ENCODE measurements around the gene MXD1. TPM values are rescaled to one million over a fixed set of nuclear protein-coding genes. Genes with fewer than 3 reads are reported as not detected.

MXD1 gene
- polyA plus RNA-seq, 3 donors, result 83.1 to 247 (median 112) TPM

GRCh38 chr2:69943843-69944525, 29.1 kb downstream of the MXD1 start:
- H3K4me3 Mint-ChIP-seq, result no peak overlapping the region
- Histone ChIP-seq H3K9ac (ENCODE audit: insufficient read depth, low read length, poor library complexity, severe bottlenecking) (no peak overlapping the region), H3K27me3 (ENCODE audit: control insufficient read depth in 2 of 2, insufficient read depth in 2 of 2, low read length in 2 of 2) (no peaks in the 10 kb centered on the region), H3K4me2 (replicated peaks; ENCODE audit: extremely low read depth, low read length, poor library complexity, severe bottlenecking) (peak overlapping the region; percentile 3), H3K9me3 (replicated peaks in 1 of 2; ENCODE audit: control insufficient read depth in 1 of 2, insufficient read depth in 1 of 2, low read length in 2 of 2) (no peaks in the 10 kb centered on the region), H3K4me1 (ENCODE audit: control insufficient read depth in 1 of 2, insufficient read depth in 2 of 2, low read length in 2 of 2) (peaks cover 61 to 63% of the 10 kb centered on the region in 2 donors), H3K4me3 (replicated peaks in 1 of 3; ENCODE audit: low read depth in 2 of 3, low read length in 3 of 3) (no peak overlapping the region), H2AFZ (ENCODE audit: insufficient read depth, low read depth, low read length, poor library complexity, severe bottlenecking) (no peak overlapping the region), H3K36me3 (replicated peaks in 1 of 2; ENCODE audit: control insufficient read depth in 1 of 2, insufficient read depth in 2 of 2, low read length in 2 of 2) (peaks cover 43 to 45% of the 10 kb centered on the region in 2 donors), H4K20me1 (ENCODE audit: insufficient read depth, low read length) (peaks cover 25% of the 10 kb centered on the region), H3K79me2 (ENCODE audit: insufficient read depth, low read length) (peaks cover 29% of the 10 kb centered on the region), H3K27ac (ENCODE audit: low read depth in 1 of 2, low read length in 2 of 2) (peak overlapping the region; percentile 48 to 92)
- H3K27ac Mint-ChIP-seq, result peak overlapping the region; percentile 94 to 98 (median 97)
- peaks cover 0 to 2% (median 0%) of the 10 kb centered on the region in 7 donors for H3K9me3 Mint-ChIP-seq
- WGBS (ENCODE audit: insufficient coverage), result 27% methylated on average over 5 of the region's 9 CpGs
- TF ChIP-seq, protein P1, sequence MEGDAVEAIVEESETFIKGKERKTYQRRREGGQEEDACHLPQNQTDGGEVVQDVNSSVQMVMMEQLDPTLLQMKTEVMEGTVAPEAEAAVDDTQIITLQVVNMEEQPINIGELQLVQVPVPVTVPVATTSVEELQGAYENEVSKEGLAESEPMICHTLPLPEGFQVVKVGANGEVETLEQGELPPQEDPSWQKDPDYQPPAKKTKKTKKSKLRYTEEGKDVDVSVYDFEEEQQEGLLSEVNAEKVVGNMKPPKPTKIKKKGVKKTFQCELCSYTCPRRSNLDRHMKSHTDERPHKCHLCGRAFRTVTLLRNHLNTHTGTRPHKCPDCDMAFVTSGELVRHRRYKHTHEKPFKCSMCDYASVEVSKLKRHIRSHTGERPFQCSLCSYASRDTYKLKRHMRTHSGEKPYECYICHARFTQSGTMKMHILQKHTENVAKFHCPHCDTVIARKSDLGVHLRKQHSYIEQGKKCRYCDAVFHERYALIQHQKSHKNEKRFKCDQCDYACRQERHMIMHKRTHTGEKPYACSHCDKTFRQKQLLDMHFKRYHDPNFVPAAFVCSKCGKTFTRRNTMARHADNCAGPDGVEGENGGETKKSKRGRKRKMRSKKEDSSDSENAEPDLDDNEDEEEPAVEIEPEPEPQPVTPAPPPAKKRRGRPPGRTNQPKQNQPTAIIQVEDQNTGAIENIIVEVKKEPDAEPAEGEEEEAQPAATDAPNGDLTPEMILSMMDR (IDR thresholded peaks at IDR 0.05), result no peak
- DNase-seq, result peak in 2 of 3 donors; percentile 40
- H3K36me3 Mint-ChIP-seq, result peaks cover 53 to 55% of the 10 kb centered on the region in 2 donors
- H3K27me3 Mint-ChIP-seq (ENCODE audit: low read depth in 3 of 3), result no peaks in the 10 kb centered on the region
- peaks cover 65% of the 10 kb centered on the region for H3K4me1 Mint-ChIP-seq
- intact Hi-C loops (cut with micrococcal nuclease), result no loop called here

GRCh38 chr2:69944756-69945155, 29.8 kb downstream of the MXD1 start:
- Histone ChIP-seq H3K79me2 (ENCODE audit: insufficient read depth, low read length) (peaks cover 23% of the 10 kb centered on the region), H3K36me3 (replicated peaks in 1 of 2; ENCODE audit: control insufficient read depth in 1 of 2, insufficient read depth in 2 of 2, low read length in 2 of 2) (peaks cover 35 to 37% of the 10 kb centered on the region in 2 donors), H2AFZ (ENCODE audit: insufficient read depth, low read depth, low read length, poor library complexity, severe bottlenecking) (no peak overlapping the region), H3K4me2 (replicated peaks; ENCODE audit: extremely low read depth, low read length, poor library complexity, severe bottlenecking) (no peak overlapping the region), H3K27me3 (ENCODE audit: control insufficient read depth in 2 of 2, insufficient read depth in 2 of 2, low read length in 2 of 2) (no peaks in the 10 kb centered on the region), H3K27ac (ENCODE audit: low read depth in 1 of 2, low read length in 2 of 2) (peak overlapping the region; percentile 71 to 92), H3K4me1 (ENCODE audit: control insufficient read depth in 1 of 2, insufficient read depth in 2 of 2, low read length in 2 of 2) (peaks cover 61 to 65% of the 10 kb centered on the region in 2 donors), H3K9ac (ENCODE audit: insufficient read depth, low read length, poor library complexity, severe bottlenecking) (no peak overlapping the region), H4K20me1 (ENCODE audit: insufficient read depth, low read length) (peaks cover 25% of the 10 kb centered on the region), H3K4me3 (replicated peaks in 1 of 3; ENCODE audit: low read depth in 2 of 3, low read length in 3 of 3) (no peak overlapping the region), H3K9me3 (replicated peaks in 1 of 2; ENCODE audit: control insufficient read depth in 1 of 2, insufficient read depth in 1 of 2, low read length in 2 of 2) (no peaks in the 10 kb centered on the region)
- intact Hi-C loops (cut with micrococcal nuclease), result loop anchor here in 1 of 2 donors (5.0 kb wide), 1 partner anchor 32 kb away; no protein-coding TSS in a partner anchor
- peaks cover 67% of the 10 kb centered on the region for H3K4me1 Mint-ChIP-seq
- peaks cover 45 to 48% of the 10 kb centered on the region in 2 donors for H3K36me3 Mint-ChIP-seq
- TF ChIP-seq, protein P1 (IDR thresholded peaks at IDR 0.05), result no peak
- H3K9me3 Mint-ChIP-seq, result peaks cover 0 to 2% (median 0%) of the 10 kb centered on the region in 7 donors
- DNase-seq, result peak in 1 of 3 donors; percentile 36
- H3K27ac Mint-ChIP-seq, result peak overlapping the region; percentile 94 to 98 (median 97)
- H3K27me3 Mint-ChIP-seq (ENCODE audit: low read depth in 3 of 3), result no peaks in the 10 kb centered on the region
- no peak overlapping the region for H3K4me3 Mint-ChIP-seq
- 92% methylated on average over 6 of the region's 7 CpGs for WGBS (ENCODE audit: insufficient coverage)

Measured in CD14-positive monocyte (primary cell).